DOHH2 (cell line): ENCODE data around the gene SF3B3.

Experiments used
- EZH2phosphoT487 ChIP-seq: fragments of 200-600 bp; sonication (generic); IDR thresholded peaks from 2 replicates; pipeline ENCODE4 v1.6.1; 2017; ENCODE audit warnings: borderline replicate concordance, mild to moderate bottlenecking, antibody characterized with exemption, low read length, moderate library complexity, mixed read lengths
- TF ChIP-seq, protein P1 (sequence below): fragments of 200-600 bp; sonication (generic); IDR thresholded peaks from one replicate; pipeline ENCODE4 v1.5.1; 2014; ENCODE audit warnings: antibody characterized with exemption, mild to moderate bottlenecking, low read depth, low read length; ENCODE audit not compliant: poor library complexity, severe bottlenecking

DNA sequence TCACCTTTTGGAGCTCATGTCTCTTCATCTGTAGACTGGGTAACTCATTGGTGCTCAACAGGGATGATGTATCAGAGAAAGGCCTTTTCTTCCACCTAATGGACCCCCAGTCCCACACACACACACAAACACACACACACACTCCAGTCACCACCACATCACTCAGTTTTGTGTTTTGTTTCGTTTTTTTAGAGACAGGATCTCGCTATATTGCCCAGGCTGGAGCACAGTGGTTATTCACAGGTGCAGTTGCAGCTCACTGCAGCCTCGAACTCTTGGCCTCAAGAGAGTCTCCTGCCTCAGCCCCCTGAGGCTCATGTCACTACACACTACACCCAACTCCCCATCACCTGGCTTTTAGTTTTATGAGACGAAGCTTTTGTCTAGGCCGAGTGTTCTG, 55.6 kb downstream of the SF3B3 start:
- TF ChIP-seq, protein P1, sequence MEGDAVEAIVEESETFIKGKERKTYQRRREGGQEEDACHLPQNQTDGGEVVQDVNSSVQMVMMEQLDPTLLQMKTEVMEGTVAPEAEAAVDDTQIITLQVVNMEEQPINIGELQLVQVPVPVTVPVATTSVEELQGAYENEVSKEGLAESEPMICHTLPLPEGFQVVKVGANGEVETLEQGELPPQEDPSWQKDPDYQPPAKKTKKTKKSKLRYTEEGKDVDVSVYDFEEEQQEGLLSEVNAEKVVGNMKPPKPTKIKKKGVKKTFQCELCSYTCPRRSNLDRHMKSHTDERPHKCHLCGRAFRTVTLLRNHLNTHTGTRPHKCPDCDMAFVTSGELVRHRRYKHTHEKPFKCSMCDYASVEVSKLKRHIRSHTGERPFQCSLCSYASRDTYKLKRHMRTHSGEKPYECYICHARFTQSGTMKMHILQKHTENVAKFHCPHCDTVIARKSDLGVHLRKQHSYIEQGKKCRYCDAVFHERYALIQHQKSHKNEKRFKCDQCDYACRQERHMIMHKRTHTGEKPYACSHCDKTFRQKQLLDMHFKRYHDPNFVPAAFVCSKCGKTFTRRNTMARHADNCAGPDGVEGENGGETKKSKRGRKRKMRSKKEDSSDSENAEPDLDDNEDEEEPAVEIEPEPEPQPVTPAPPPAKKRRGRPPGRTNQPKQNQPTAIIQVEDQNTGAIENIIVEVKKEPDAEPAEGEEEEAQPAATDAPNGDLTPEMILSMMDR, result no peak
- TF ChIP-seq EZH2phosphoT487, result no peak
